Right forelimb (tissue), 1 donor: Measurements from ENCODE around the gene CDH8.
A peak's percentile ranks its signal among the peaks of the same experiment; 100 is the strongest.

Source experiments
- DNase-seq: peaks from one replicate; pipeline ENCODE4 v3.0.0-alpha.2; 2018

The CDH8 gene

GRCh38 chr16:62036101-62036801 is at the start of gene CDH8:
Gene CDH8, minus strand, starts transcription at chr16:62036438. Its CDS starts 15,035 bp downstream, at chr16:62021403.
- peak; percentile 72 for DNase-seq

GRCh38 chr16:62079236-62079635 is 43.0 kb upstream of the CDH8 start:
- no peak for DNase-seq

GRCh38 chr16:62077998-62078397 is 41.8 kb upstream of the CDH8 start:
- DNase-seq: no peak

GRCh38 chr16:62076886-62077285 is 40.6 kb upstream of the CDH8 start:
- DNase-seq: no peak

DNA sequence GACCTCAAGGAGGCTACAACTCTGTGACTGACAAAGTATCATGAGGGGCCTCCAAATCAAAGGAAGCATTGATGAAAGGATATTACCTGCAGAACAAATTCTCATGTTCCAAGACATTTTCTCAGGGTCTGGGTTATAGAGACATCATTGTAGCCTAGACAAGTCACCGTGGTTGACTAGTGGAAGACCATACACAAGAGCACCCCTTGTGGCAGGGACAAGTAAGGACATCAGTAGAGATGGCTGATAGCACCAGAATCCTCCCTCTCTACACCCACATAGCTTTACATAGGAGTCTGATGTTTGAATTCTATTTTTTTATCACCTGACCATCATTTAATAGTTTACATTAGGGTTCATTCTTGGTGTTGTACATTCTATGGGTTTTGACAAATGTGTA is 32.5 kb upstream of the CDH8 start:
- DNase-seq: no peak

DNA sequence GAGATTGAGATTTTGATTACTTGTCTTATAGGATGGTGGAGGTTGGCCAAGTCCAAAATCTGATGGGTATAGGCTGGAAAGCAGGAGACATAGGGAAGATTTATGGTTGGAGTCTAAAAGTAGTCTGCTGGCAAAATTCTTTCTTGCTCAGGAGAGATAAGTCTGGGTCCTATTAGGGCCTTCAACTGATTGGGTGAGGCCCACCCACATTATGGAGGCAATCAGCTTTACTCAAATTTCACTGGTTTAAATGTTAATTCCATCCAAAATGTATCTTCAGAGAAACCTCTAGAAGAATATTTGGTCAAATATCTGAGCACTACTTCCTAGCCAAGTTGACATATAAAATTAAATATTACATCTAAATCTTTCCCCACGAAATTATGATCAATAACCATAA is 31.7 kb upstream of the CDH8 start:
- DNase-seq: no peak

DNA sequence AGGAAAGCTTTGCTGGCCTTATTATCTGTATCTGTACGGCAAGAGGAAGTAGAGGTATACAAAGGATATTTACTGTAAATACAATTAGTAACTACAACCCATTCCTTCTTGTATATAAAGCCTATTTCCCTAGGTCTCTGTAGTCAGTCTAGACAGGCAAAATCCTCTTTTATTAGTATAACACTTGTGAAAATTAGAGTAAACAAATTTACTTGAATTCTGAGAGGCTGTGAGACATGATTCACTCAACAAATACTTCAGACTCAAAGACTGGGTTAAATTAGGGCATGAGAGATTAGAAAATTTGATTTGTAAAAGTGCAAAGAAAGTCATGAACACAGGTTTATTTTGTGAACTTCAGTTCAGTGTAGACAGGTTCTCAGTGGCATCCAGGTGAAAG is 30.9 kb upstream of the CDH8 start:
- no peak for DNase-seq

DNA sequence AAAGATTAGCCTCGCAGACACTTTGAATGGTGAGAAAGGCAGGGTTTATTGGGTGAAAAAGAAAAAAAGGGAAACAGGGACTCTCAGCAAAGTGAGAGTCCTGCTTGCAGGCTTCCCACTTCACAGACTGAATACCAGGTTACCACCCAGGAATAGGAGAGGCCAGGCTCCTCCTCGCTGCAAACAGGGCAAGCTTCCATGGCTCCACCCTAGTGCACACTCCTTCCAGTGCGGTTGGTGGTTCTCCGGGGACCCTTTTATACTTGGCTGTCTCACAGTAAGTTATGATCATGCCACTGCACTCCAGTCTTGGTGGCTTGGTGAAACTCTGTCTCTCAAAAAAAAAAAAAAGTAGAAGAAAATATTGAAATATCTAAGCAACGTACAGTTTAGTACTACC is 30.5 kb upstream of the CDH8 start:
- DNase-seq: no peak

GRCh38 chr16:62064173-62064572 is 27.9 kb upstream of the CDH8 start:
- no peak for DNase-seq

- no peak for DNase-seq
Observed at GRCh38 chr16:62060089-62060488, 23.9 kb upstream of the CDH8 start.

GRCh38 chr16:62059527-62059926 is 23.3 kb upstream of the CDH8 start:
- DNase-seq: no peak

DNA sequence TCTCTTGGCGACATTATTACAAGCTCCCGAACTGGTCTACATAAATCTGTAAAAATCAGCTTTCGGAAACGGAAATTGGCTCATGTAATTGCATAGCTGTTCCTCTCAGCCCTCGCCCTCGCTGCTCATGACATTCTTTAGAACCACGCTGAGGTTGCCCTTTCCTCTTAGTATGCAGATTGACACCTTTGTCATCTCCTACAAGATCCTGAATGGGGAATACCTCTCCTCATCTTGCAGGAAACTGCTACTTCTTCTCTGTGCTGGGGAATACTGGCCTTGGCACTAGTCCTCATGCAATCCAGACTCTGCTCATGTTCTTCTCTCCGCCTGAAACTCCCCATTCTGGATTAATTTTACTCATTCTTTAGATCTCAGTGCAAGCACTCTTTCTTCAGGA is 22.2 kb upstream of the CDH8 start:
- DNase-seq: no peak

- no peak for DNase-seq
Observed at GRCh38 chr16:62051942-62052341, 15.7 kb upstream of the CDH8 start.

GRCh38 chr16:62050793-62051192 is 14.6 kb upstream of the CDH8 start:
- DNase-seq: no peak

DNA sequence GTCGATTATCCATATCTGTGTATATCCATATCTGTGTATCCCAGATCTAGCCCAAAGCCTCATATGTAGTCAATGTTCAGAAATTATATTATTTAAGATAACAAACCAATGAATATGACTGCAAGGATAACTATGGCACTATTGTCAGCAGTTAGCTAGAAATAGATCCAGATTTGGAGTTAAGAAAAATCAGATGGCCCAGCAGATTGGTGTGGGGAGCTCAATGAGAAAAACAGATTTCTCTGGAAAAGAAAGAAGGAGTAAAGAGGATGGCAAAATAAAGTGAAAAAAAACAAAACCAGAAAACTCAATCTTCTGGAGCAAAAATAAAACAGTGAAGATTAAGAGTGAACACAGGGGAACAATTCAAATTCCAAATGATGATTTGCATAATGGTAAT is 10.6 kb upstream of the CDH8 start:
- DNase-seq: no peak

DNA sequence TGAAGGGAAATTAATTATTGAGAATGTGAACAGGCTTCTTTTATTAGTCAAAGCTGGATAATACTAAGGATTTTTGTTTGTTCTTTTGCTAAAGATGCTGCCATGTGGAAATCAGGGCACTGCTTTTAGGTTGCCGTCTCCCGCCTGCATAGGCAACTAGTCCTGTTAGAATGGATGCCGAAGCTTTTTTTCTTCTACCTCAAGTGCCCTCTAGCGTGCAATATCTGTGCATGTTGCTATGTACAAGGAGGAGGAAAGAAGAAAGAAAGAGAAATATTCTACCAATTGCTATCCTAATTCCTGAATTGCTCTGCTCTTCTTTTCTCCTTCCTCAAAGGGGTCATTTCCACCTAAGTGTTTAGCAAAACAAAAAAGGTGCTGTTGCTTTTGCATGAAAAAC is 5.2 kb upstream of the CDH8 start:
- DNase-seq: no peak

GRCh38 chr16:62038646-62039045 is 2.4 kb upstream of the CDH8 start:
- DNase-seq: no peak

DNA sequence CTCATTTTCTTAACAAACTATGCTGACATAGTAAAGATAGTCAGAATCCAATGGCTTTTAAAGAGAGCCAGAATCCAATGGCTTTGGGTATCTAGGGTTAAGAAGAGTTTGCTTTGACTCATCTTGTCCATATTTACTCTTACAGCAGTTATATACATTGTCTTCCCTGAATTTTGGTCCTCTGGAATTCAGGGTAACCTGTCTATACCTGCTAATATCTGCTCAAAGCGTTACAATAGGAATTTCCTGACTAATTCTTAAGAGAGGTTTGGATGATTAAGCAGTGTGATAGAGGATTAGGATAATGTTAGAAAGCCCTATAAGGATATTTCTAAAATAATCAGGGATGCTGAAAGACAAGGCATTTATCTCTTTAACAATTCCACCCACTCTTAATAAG is 2.0 kb upstream of the CDH8 start:
- no peak for DNase-seq

DNA sequence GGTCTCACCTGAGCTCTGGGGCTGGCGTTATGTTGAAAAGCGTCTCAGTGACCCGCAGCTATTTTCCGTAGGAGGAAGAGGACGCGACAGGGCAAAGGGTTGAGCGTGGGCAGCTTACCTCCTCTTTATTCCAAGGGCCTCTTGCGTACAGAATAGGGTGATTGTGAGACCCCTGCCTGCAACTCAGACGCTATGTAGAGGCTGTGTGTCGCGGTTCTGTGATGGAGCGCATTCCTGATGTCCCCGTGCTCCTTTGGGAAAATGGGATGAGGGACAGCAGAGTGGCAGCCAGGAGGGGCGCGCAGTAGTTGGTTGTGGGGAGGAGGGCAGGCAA is 531 bp upstream of the CDH8 start:
- DNase-seq: no peak

DNA sequence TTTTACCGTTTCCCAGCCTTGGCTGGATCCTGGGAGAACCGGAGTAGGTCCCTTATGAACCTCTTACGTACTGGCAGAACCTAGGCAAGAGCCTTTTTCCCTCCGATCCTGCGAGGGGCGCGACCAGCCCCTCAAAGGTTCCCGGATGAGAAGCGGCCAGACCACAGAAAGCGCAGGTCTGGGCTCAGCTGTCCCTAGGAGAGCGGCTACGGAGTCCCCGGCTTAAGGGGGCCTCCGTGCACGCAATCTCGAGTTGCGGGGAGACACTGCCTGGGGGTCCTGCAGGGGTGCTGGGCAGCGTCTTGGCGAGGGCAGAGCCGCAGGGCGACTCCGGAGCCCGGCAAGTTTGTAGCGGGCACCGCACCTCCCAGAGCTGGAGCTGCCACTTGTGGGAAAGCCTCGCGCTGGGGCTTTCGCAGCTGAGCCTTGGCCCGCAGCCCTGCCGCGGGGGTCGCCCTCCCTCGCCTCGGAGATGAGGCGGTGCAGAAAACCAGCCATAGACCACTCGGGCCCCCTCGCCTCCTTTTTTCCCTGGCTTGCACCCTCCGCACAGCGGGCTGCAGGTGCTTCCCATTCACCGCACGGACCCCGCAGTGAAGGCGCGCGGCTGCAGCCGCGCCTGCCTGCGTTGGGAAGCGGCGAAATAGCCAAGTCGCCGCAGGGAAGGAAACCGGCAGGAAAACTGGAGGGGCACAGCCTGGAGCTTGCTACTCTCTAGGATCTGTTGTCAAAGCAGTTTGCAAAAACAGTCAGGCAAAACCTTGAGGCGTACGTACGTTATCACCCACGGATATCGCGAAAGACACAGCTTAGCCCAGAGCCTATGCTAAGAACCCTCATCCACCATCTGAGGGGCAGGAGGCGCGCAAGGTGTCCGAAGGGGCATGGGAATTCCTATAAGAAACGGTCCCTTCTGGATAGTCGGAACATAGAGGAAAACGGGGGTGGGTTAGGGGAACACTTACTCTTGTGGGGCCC is 834 bp downstream of the CDH8 start:
- DNase-seq: peak; percentile 80

GRCh38 chr16:62034231-62035114 is 1.8 kb downstream of the CDH8 start:
- peak; percentile 49 for DNase-seq

DNA sequence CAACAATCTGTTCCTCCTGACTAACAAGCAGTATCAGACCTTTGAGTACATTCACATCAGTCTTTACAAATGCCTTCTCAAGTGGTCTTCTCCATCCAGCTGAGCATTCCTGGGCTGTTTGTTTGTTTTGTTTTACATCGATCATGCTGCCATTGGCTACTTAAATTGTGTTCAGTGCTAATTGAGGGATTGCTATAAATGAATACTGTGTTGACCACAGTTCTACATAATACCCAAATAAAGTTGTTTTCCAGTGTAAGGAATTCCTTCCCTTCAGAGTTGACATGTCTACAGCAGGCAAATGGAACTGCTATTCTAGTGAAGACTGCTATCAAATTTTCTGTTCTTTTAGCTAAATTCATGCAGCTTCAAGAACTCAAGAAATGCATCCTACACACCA is 3.2 kb downstream of the CDH8 start:
- DNase-seq: no peak

- no peak for DNase-seq
Observed at GRCh38 chr16:62029947-62030346, 6.3 kb downstream of the CDH8 start.
